Psoas muscle (tissue), 8 donors: Measurements from ENCODE around the gene DCAF16. TPM values are rescaled to one million over a fixed set of nuclear protein-coding genes. Genes with fewer than 3 reads are reported as not detected.
"Not testable (repeated sequence)": the region's sequence is repeated elsewhere in the genome, so short reads cannot be mapped to it uniquely, and the experiment has no call there.

Experiments
- ATAC-seq, 4 donors: fragments of 200-7000 bp; cut with Tn5 transposase; one replicate each; pipeline ENCODE4 v1.9.1; 2020; ENCODE audit warnings: moderate library complexity in 3 of 4, mild to moderate bottlenecking in 2 of 4
- DNase-seq, 2 donors: peaks; one replicate each; pipeline ENCODE4 v3.0.0-alpha.2; 2020
- H3K27ac ChIP-seq: fragments of 200-600 bp; one replicate; pipeline ENCODE4 v1.8.0; 2022
- H3K27me3 ChIP-seq, 3 donors: fragments of 200-600 bp in 1 of 3; one replicate each; pipeline versions ENCODE4 v1.6.1 to v1.8.0; 2013 to 2022; ENCODE audit warnings: low read length in 2 of 3, mild to moderate bottlenecking in 2 of 3, moderate library complexity in 1 of 3; ENCODE audit not compliant: insufficient read depth in 3 of 3
- H3K36me3 ChIP-seq, 2 donors: fragments of 200-600 bp in 1 of 2; one replicate each; pipeline versions ENCODE4 v1.6.1 to v1.8.0; 2013 to 2022; ENCODE audit warnings: low read depth in 1 of 2, mild to moderate bottlenecking in 1 of 2, moderate library complexity in 1 of 2; ENCODE audit not compliant: insufficient read depth in 1 of 2
- H3K4me1 ChIP-seq: fragments of 200-600 bp; one replicate; pipeline ENCODE4 v1.8.0; 2022
- H3K4me3 ChIP-seq: fragments of 200-600 bp; one replicate; pipeline ENCODE4 v1.8.0; 2022; ENCODE audit warnings: mild to moderate bottlenecking
- H3K9me3 ChIP-seq: fragments of 200-600 bp; one replicate; pipeline ENCODE4 v1.8.0; 2022
- CTCF ChIP-seq: fragments of 200-600 bp; IDR thresholded peaks from one replicate; pipeline ENCODE4 v1.8.0; 2022; ENCODE audit warnings: antibody characterized with exemption
- whole genome bisulfite sequencing, 3 donors: extraction: QIAGEN DNeasy Blood & Tissue Kit; methylation state at CpG; one replicate each; pipeline versions ENCODE4 v1.1.6 to v1.1.7; 2013; 5-methylcytosine and 5-hydroxymethylcytosine counted together
- intact Hi-C, 2 donors: fragments of 100-400 bp; cut with DNase I; formaldehyde crosslinking; loops; one replicate each; pipeline versions ENCODE4 v1.11.0 to v1.14.2; 2022
- long read RNA-seq, 2 donors: library from polyadenylated mRNA; unstranded; transcript quantifications; one replicate each; pipeline ENCODE4 v2.0.0, GENCODE V29; 2021
- polyA plus RNA-seq, 3 donors: library from polyadenylated mRNA; stranded (reverse); fragments of 200-250 nt; gene quantifications; one replicate each; pipeline ENCODE4 v1.2.3, GENCODE V29; 2013
- total RNA-seq, 4 donors: library from RNA; stranded (reverse); fragmentation: NEBNext Ultra II Directional in 2 of 4; extraction: Animal tissue kit (Norgen Biotek cat#: 25700) in 2 of 4; gene quantifications; one replicate each; pipeline versions ENCODE4 v1.2.1 to v1.2.4, GENCODE V29; 2021 to 2023
- donor health status: healthy with polysubstance abuse.
- donor health status: DM: no; HTN: no; CAD: no; lungs with moderate emphysema.
- donor health status: Bipolar disorder and iron deficiency.
- donor health status: healthy.
- donor health status: DM: yes; HTN: yes; CAD: no.
- donor health status: DM: no; HTN: no; CAD: no.
- donor health status: DM: no; HTN: no; CAD: no.
- donor health status: DM: yes; HTN: yes; CAD: no.

Gene DCAF16
- total RNA-seq: 10 to 100 TPM; 10.4 to 14.8 (median 13.0) TPM
- polyA plus RNA-seq: 1 to 10 TPM; 3.7 to 6.1 (median 4.5) TPM
- long read RNA-seq, donor 1, partial matches to known transcripts: 0 of 4 reads
- long read RNA-seq, donor 1, other reads (novel, unspliced or antisense): 4 of 4 reads
- long read RNA-seq, donor 2, partial matches to known transcripts: 2 of 7 reads
- long read RNA-seq, donor 2, other reads (novel, unspliced or antisense): 2 of 7 reads

GRCh38 chr4:17810260-17811077 lies at the start of gene DCAF16, which contains the start of gene NCAPG:
DCAF16 (minus strand) TSS chr4:17810757; CDS start chr4:17804141, 6,616 bp downstream.
NCAPG (plus strand) TSS chr4:17810979; CDS start chr4:17811078, 99 bp downstream.
- H3K4me1 ChIP-seq: peaks cover 36% of the 10 kb centered on the region
- H3K27ac ChIP-seq: peak within 1 kb of the TSS; percentile 91
- ATAC-seq: peak; percentile 99 to 100 (median 100)
- H3K9me3 ChIP-seq: no peaks in the 10 kb centered on the region
- no peak for TF ChIP-seq CTCF
- peak; percentile 99 to 100 for DNase-seq
- intact Hi-C loops: loop anchor here (5.0 to 10.0 kb wide), 3 partner anchors 198 to 554 kb away; partner anchors contain the start of genes LCORL (in 2 of the 2) and MED28 (in 1 of the 2)
- no peaks in the 10 kb centered on the region for H3K27me3 ChIP-seq
- H3K36me3 ChIP-seq: no peaks in the 10 kb centered on the region
- H3K4me3 ChIP-seq: peak within 1 kb of the TSS; percentile 88
- WGBS, 3 donors: 0% methylated on average over 69 of the region's 69 CpGs

- Histone ChIP-seq H3K4me1 (no peaks in the 10 kb centered on the region), H3K27ac (no peak overlapping the region), H3K27me3 (no peaks in the 10 kb centered on the region), H3K4me3 (no peak overlapping the region), H3K36me3 (no peaks in the 10 kb centered on the region), H3K9me3 (no peaks in the 10 kb centered on the region)
- no peak for TF ChIP-seq CTCF
- WGBS, 3 donors: 95 to 99% (median 98%) methylated on average over 5 of the region's 5 CpGs
- no peak for ATAC-seq
- DNase-seq: no peak
- intact Hi-C loops: no loop called here
Observed at GRCh38 chr4:17859793-17860406, 49.3 kb upstream of the DCAF16 start.

DNA sequence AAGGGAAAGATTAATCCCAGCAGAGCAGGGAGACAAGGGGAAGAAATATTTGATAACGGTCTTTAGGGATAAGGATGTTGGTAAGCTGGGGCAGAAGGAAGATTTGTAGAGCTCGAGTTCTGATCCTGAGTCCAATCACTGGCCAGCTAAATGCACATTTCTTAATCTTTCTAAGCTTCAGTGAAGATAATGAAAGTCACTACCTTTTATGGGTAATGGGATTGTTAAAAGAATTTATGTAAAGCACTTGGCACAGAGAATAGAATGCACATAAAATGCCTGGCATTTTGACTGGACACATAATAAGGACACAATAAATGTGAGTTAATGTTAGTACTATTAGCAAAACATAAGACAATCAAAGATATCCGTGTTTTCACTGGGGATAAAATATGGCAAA lies 43.5 kb upstream of the DCAF16 start:
- no peak for TF ChIP-seq CTCF
- intact Hi-C loops: no loop called here
- ATAC-seq (no peak), DNase-seq (no peak)
- Histone ChIP-seq H3K36me3 (no peaks in the 10 kb centered on the region), H3K27ac (no peak overlapping the region), H3K4me1 (no peaks in the 10 kb centered on the region), H3K4me3 (no peak overlapping the region), H3K9me3 (no peaks in the 10 kb centered on the region), H3K27me3 (no peaks in the 10 kb centered on the region)
- 71 to 94% (median 88%) methylated on average over 3 of the region's 3 CpGs for WGBS, 3 donors

DNA sequence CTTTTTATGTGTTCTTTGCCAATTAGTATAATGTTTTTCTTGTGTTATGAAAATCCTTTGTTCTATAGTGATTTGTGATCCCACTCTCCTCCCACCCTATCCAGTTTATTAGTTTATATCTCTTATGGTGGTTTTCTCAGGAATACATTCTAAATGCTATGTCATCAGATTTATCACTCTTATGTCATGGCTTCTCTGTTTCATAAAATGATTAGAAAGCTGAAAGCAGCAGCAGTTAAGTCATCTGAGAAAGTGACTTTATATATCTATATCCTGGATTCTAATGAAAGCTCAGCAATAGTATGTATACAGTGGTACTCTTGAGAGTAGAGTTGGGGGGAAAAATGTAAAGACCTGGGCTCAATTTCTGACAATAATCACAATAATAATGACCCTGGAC lies 41.4 kb upstream of the DCAF16 start:
- no peak for DNase-seq
- no peaks in the 10 kb centered on the region for H3K4me1 ChIP-seq
- no peaks in the 10 kb centered on the region for H3K36me3 ChIP-seq
- intact Hi-C loops: no loop called here
- H3K27ac ChIP-seq: no peak overlapping the region
- no peak overlapping the region for H3K4me3 ChIP-seq
- H3K9me3 ChIP-seq: no peaks in the 10 kb centered on the region
- H3K27me3 ChIP-seq: no peaks in the 10 kb centered on the region
- no peak for ATAC-seq
- no peak for TF ChIP-seq CTCF

- H3K4me3 ChIP-seq, H3K36me3 ChIP-seq, H3K27me3 ChIP-seq, intact Hi-C loops, ATAC-seq, H3K9me3 ChIP-seq, H3K4me1 ChIP-seq, H3K27ac ChIP-seq, DNase-seq: not testable (repeated sequence)
- 91 to 96% (median 95%) methylated on average over 1 of the region's 1 CpG for WGBS, 3 donors
Observed at GRCh38 chr4:17850295-17850694, 39.7 kb upstream of the DCAF16 start.
